ENCODE results near the gene ZNF280D. TPM values are rescaled to one million over a fixed set of nuclear protein-coding genes. Genes with fewer than 3 reads are reported as not detected.

ZNF280D gene
- total and polyA plus RNA-seq, 2 donors (not counting 1 experiment from before 2014, with no cell fraction given) = 11.9 to 37.7 TPM

GRCh38 chr15:56653107-56653506 lies 80.2 kb downstream of the ZNF280D start:
- Histone ChIP-seq H3K79me2 (ENCODE audit: control insufficient read depth, insufficient read depth, low read length) (no peaks in the 10 kb centered on the region), H3K27me3 (ENCODE audit: control insufficient read depth, insufficient read depth, low read length) (no peaks in the 10 kb centered on the region), H3K9ac (ENCODE audit: insufficient read depth, low read length) (no peak overlapping the region), H3K36me3 (ENCODE audit: control insufficient read depth, insufficient read depth, low read length) (peaks cover 2% of the 10 kb centered on the region), H3K4me1 (ENCODE audit: control insufficient read depth, extremely low read depth, insufficient read depth, low read length) (no peaks in the 10 kb centered on the region), H3K4me3 (replicated peaks in 1 of 4; ENCODE audit: control extremely low read depth in 1 of 4, insufficient read depth in 1 of 4, low read depth in 3 of 4, low read length in 4 of 4) (no peak overlapping the region), H3K9me3 (ENCODE audit: control insufficient read depth, insufficient read depth, low read depth, low read length) (no peaks in the 10 kb centered on the region), H4K20me1 (ENCODE audit: control insufficient read depth, extremely low read depth, insufficient read depth, low read length) (no peaks in the 10 kb centered on the region), H3K4me2 (ENCODE audit: extremely low read depth, insufficient read depth, low read length) (no peak overlapping the region), H3K27ac (ENCODE audit: insufficient read depth, low read length) (no peak overlapping the region), H2AFZ (ENCODE audit: low read length) (no peak overlapping the region)
- DNase-seq (ENCODE audit: low read depth in 2 of 2) = no peak
- TF ChIP-seq CTCF (conservative IDR thresholded peaks at IDR 0.05 in 1 of 2, IDR thresholded peaks at IDR 0.05 in 1 of 2; ENCODE audit: low read depth in 1 of 2, low read length in 2 of 2) (no peak), EZH2 (IDR thresholded peaks at IDR 0.05; ENCODE audit: low read length, missing control alignments) (no peak)

- H3K27ac ChIP-seq (ENCODE audit: insufficient read depth, low read length) = no peak overlapping the region
- TF ChIP-seq EZH2 (IDR thresholded peaks at IDR 0.05; ENCODE audit: low read length, missing control alignments) = no peak
- no peak for TF ChIP-seq CTCF (conservative IDR thresholded peaks at IDR 0.05 in 1 of 2, IDR thresholded peaks at IDR 0.05 in 1 of 2; ENCODE audit: low read depth in 1 of 2, low read length in 2 of 2)
Observed at GRCh38 chr15:56648311-56648710, 85.0 kb downstream of the ZNF280D start.

GRCh38 chr15:56640549-56640948 lies 92.8 kb downstream of the ZNF280D start:
- Histone ChIP-seq H3K9ac (ENCODE audit: insufficient read depth, low read length) (no peak overlapping the region), H3K27me3 (ENCODE audit: control insufficient read depth, insufficient read depth, low read length) (no peaks in the 10 kb centered on the region), H3K27ac (ENCODE audit: insufficient read depth, low read length) (no peak overlapping the region), H3K9me3 (ENCODE audit: control insufficient read depth, insufficient read depth, low read depth, low read length) (no peaks in the 10 kb centered on the region), H3K36me3 (ENCODE audit: control insufficient read depth, insufficient read depth, low read length) (no peaks in the 10 kb centered on the region), H3K4me3 (replicated peaks in 1 of 4; ENCODE audit: control extremely low read depth in 1 of 4, insufficient read depth in 1 of 4, low read depth in 3 of 4, low read length in 4 of 4) (no peak overlapping the region), H3K4me2 (ENCODE audit: extremely low read depth, insufficient read depth, low read length) (no peak overlapping the region), H3K79me2 (ENCODE audit: control insufficient read depth, insufficient read depth, low read length) (no peaks in the 10 kb centered on the region), H2AFZ (ENCODE audit: low read length) (no peak overlapping the region), H4K20me1 (ENCODE audit: control insufficient read depth, extremely low read depth, insufficient read depth, low read length) (no peaks in the 10 kb centered on the region), H3K4me1 (ENCODE audit: control insufficient read depth, extremely low read depth, insufficient read depth, low read length) (no peaks in the 10 kb centered on the region)
- no peak for DNase-seq (ENCODE audit: low read depth in 2 of 2)
- TF ChIP-seq EZH2 (IDR thresholded peaks at IDR 0.05; ENCODE audit: low read length, missing control alignments) (no peak), CTCF (conservative IDR thresholded peaks at IDR 0.05 in 1 of 2, IDR thresholded peaks at IDR 0.05 in 1 of 2; ENCODE audit: low read depth in 1 of 2, low read length in 2 of 2) (no peak)

More at GRCh38 chr15:56648311-56648710, 85.0 kb downstream of the ZNF280D start:
- Histone ChIP-seq H3K79me2 (ENCODE audit: control insufficient read depth, insufficient read depth, low read length) (no peaks in the 10 kb centered on the region), H3K27me3 (ENCODE audit: control insufficient read depth, insufficient read depth, low read length) (no peaks in the 10 kb centered on the region), H3K4me2 (ENCODE audit: extremely low read depth, insufficient read depth, low read length) (no peak overlapping the region), H3K36me3 (ENCODE audit: control insufficient read depth, insufficient read depth, low read length) (no peaks in the 10 kb centered on the region), H3K4me1 (ENCODE audit: control insufficient read depth, extremely low read depth, insufficient read depth, low read length) (no peaks in the 10 kb centered on the region), H3K9me3 (ENCODE audit: control insufficient read depth, insufficient read depth, low read depth, low read length) (no peaks in the 10 kb centered on the region), H2AFZ (ENCODE audit: low read length) (no peak overlapping the region), H3K4me3 (replicated peaks in 1 of 4; ENCODE audit: control extremely low read depth in 1 of 4, insufficient read depth in 1 of 4, low read depth in 3 of 4, low read length in 4 of 4) (no peak overlapping the region), H4K20me1 (ENCODE audit: control insufficient read depth, extremely low read depth, insufficient read depth, low read length) (no peaks in the 10 kb centered on the region), H3K9ac (ENCODE audit: insufficient read depth, low read length) (no peak overlapping the region)
- DNase-seq (ENCODE audit: low read depth in 2 of 2) = no peak
